GM19025 (cell line): ENCODE measurements around the gene ANTXR1.
"Not testable (repeated sequence)": the region's sequence is repeated elsewhere in the genome, so short reads cannot be mapped to it uniquely, and the experiment has no call there.

Source experiments
- ATAC-seq: cut with Tn5 transposase; IDR thresholded peaks from one replicate; pipeline ENCODE4 v1.9.1; 2021; ENCODE audit warnings: mild to moderate bottlenecking, low read depth, moderate library complexity; ENCODE audit not compliant: unreplicated experiment

ANTXR1 gene

DNA sequence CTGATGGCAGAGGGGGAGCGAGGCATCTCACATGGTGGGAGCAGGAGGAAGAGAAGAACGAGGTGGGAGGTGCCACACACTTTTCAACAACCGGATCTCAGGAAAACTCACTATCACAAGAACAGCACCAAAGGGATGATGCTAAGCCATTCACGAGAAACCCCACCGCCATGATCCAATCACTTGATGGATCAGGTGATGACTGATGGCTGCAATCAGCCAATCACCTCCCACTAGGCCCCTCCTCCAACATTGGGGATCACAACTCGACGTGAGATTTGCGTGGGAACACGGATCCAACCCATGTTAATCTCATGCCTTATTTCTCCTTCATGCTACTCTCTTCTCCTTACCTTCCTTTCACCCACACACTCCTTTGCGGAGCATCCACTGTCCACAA, 143.6 kb downstream of the ANTXR1 start:
- ATAC-seq = no peak

DNA sequence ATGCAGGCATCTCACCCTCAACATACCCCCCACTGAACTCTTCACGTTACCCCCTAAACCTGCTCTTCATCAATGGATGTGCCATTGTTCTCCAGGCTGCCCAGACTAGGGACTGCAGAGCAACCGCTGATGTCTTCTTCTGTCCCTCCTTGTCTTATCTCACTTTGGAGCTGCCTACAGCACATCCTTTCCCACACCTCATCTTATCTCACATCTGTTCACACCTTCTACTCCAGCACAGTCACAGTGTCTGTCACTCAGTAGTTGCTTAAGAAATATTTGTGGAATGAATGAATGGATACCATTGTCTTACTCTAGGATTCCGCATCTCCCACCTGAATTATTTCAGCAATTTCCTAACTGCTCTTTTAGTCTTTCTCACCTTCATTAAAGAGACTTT, 144.5 kb downstream of the ANTXR1 start:
- no peak for ATAC-seq

DNA sequence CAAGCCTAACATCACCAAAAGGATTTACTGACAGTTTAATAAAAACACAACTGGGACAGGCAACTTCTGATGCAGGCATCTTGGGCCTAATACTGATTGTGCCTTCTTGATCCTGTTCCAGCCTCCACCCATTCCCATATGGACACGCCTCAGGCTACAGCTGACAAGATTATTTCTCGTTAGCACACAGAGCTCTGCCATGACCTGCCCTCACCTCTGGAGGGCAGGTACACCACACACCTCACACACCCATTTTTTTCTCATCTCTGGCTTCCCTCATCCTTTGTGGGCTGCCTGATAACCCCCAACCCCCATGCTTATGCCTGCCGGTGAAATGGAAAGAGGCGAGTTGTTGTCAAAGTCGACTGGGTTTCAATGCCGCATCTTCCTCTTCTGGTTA, 147.0 kb downstream of the ANTXR1 start:
- no peak for ATAC-seq

DNA sequence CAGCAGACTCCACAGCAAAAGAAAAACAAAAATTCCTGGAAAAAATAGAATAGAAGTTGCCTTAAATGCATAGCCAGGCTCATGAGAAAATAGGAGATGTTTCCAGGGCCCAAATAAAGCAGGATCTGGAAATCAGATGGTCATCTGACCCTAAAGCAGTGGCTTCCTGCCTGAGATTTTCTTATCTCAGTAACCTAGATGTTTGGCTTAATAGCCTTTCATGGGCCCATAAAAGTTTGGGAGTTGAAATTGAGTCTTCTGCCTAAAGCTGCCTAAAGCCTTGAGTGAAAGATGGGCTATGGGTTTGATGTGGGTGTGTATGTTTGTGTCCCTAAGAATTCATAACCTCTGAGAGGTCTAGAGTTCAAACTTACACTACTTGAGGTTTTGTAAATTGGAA, 149.1 kb downstream of the ANTXR1 start:
- ATAC-seq = no peak

DNA sequence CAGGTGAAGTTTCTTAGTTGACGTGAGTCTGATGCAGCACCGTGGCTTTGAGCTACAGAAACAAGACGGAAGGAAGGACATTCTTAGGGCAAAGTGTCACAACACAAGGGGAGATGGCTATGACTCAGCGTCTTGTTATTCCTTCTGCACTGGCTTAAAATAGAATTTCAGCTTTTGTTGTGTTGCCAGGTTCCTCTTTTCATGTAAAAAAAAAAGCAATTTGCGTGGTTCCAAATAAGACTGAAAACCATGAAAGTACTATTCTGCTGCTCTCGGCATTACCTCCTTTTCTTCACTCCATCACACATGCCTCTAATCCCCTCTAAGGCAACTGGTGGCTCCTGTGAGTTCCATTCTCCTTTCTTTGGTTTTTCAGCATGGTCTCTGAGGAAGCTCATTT, 150.1 kb downstream of the ANTXR1 start:
- ATAC-seq = no peak

DNA sequence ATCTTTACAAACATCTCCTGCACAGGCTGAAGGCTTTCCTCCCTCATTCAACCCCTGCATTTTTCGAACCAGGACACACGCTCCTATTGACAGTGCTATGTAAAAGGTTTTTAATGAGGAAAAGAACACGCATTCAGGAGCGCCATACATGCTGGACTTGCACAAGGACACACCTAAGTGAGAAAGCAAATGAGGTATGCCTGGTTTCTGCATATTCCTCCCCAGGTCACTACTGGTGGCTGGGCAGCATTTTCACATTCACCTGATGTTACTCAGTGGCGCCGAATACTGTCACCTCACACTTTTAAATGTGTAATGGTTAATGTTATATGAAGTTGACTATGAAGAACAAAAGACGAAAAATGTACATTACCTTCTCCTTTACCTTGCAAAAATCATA, 150.6 kb downstream of the ANTXR1 start:
- ATAC-seq = no peak

DNA sequence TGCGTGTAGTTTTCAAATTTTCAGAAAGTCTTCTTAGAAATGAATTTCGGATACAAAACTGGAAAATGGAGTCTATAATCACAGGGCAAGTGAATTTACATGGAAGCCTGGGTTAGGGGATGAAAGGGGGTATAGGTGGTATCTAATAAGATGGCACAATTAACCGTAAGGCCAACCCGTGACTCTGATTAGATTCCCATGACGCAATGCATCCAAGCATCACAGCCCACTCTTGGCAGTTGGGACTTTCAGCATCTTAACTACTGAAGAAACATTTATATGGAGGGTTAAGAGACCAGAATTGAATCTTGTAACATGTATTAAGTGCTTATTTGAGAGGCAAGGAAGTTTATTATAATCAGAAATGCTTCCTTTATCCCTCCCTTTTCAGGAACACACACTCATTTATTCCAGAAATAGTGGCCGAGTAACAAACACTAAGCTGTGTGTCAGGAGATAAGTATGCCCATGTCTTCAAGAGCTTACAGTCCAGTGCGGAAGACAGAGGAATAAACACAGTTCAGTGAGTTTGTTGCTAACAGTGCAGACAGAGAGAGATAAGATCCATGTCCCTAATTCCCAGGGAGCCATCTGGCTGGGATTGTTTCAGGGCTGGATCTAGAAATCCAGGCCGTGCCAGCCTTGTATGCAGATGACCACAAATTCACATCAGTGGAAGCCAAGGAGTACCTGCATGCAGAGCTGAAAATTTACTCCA, 151.2 kb downstream of the ANTXR1 start:
- ATAC-seq = no peak

DNA sequence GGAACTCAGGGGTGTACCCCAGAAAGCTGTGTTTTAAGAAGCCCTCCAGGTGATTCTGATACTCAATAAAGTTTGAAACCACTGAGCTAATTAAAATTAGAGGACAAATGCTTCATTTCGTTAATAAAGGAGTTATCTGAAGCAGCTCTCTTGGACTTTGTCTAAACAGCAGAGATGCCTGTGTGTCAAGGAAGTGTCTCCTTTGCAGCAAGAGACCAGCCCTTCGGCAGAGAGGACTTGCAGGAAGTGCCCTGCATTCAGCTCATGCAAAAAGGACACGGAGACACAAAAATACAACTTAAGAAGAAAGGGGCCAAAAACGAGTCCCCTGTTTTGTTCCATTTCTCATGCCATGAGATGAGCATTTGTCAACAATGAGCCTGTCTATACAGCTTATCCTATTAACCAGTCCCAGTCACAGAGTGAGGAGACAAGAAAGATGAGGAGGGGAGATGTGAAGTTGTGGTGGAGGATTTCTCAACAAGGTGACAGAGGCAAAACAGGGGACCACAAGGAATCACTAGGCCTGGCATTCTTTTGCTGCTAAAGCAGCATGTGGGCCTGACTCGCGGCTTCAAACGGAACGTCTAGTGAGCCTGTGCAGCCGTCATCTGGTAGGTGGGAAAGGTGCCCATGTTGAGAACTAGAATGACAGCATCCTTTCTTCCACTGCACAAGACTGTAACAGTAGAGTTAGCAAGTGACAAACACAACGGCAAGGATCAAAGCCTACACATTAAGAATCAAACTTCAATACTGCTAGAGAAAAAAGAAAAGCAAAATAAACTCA, 152.3 kb downstream of the ANTXR1 start:
- ATAC-seq = no peak

DNA sequence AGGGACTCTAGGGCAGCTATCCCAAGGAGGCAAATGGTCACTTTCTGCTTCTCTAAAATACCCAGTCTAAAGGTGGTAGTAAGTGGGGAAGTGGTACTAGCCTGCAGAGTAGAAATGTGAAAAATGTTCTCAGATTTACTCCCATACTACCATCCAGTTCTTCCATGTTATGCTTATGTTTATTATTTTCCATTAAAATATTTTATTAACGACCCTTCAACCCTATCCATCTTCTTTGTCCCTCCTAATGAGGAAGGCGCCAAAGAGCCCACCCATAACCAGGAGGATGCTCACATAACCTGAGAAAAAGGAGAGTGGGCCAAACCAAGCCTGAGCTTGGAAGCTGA, 153.5 kb downstream of the ANTXR1 start:
- no peak for ATAC-seq

DNA sequence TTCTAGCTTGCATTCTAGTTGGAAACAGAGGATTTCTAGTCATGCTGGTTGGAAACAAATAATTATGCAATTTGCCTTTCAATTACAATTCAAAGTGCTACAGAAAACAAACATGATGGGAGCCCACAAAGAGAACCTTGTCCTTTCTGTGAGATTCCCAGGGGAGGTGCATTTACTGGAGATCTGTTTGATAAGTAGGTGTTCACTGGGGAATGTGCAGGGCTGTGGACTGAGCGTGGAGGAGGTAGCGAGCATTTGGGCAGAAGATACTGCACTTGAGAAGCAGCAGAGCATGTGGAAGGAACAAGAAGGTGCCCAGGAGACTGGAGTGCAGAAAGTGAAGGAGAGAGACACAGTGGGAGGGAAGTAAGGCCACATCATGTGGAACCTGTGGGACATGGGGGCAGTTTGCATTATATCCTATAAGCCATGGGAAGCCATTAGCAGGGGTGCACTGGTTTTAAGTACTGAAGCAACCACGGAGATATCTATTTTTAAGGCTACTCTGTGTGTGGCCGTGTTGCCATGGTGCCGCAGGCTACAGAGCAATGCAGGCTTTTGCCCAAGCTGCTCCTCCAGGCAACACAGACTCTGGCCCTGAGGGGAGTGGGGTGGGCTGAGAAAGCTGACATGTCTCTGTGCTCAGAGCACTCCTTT, 154.0 kb downstream of the ANTXR1 start:
- ATAC-seq = no peak

DNA sequence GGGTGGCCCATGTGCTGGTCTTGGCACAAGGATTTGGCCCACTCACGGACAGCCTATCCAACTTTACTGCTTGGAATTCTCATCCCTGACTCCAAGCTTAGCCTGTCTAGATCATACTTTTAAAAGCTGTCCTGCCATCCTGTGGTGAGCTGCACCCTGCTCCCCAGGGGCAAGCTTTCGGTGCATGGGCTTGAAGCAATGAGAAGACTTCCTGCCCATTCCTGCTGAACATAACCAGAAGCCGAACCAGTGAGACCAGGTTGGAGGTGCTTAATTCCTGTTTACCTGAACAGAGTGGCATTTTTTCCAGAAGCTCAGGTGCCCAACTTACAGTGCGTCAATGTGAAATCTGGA, 154.5 kb downstream of the ANTXR1 start:
- no peak for ATAC-seq

DNA sequence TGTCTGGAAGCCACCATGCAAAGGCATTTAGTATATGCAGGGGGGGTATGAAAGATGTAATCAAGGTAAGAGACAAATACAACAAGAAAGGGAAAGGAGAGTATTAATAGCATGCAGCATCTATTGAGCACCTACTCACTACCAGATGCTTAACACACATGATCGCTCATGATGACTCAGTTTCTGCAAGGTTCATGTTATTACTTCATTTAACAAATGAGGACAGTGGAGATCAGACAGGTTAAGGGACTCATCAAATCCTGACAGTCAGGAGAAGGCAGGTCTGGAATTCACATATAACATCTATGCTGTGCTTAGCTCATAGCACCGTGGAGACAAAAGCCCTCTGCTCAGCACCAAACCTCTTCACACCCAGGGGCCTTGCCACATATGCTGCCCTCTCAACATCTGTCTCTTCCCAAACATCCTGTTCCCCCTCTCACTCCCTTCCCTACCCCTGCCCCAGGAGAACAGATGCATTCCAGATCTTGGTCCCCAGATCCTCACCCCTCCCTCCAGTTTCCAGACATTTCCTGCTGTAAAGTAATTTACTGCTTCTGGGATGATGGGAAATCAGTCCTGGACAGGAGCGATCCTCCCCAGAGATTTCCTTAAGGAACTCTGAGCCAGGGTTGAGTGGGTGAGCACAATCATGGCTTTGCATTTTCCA, 155.3 kb downstream of the ANTXR1 start:
- ATAC-seq = no peak

DNA sequence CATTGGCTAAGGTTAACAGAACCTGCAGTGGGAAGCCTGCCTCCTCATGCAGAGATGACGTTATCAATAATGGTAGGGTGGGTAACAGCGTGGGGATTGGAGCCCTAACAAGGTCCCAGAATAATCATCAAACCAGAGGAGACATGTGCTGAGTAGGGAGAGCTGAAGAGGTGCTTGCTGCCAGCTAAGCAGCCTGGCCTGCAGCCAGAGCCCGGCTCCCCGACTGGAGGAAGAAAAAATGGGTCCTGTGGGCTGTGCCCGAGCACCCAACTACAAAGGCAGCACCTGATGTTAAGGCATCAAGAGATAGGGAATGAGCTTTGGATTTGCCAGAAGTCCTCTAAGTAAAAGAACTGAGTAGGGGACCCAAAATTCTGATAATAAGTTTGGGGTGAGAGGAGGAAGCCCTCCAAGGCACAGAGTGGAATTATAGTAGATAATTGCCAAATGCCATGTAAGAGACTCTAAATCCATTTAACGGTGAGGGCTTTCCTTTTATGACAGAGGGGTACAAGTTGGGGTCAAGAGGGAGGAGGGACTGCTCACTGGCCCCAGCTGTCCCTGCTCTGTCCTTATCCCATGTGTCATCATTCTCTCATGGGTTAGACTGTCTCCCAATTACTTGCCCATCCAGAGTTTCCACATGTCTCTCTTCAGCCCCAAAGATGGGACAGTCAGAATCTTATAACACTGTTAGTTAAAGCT, 156.1 kb downstream of the ANTXR1 start:
- no peak for ATAC-seq

DNA sequence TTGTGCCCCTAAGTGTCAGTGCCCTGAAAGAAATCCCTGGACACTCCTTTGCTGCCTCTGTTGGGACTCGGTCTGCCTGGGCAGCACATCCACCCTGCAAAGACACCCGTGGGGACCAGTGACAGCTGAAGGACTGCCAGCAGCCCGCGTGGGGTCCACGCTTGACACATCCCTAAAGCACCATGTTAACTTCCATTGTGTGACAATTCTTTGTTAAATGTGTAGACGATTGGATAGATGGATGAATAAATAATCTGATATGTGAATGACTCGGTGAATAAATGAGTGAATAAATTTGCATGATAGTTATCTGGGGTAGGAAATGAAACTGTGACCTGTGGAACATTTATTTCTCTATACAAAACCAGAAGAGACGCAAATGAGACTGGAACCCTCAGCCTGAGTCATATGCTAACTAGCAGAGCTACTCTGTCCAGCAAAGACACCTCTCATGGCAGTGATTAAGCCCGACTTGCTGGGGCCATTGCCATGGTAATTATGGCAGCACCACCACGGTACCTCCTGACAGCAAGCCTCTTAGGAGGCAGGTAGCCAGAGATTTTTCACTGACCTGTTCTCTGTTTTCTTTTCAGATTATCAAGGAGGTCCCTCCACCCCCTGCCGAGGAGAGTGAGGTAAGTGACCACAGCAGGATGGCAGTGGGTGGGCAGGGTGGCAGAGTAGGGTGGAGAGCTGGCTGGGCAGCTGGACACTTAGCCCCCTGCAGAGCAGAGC, 156.8 kb downstream of the ANTXR1 start:
- no peak for ATAC-seq

DNA sequence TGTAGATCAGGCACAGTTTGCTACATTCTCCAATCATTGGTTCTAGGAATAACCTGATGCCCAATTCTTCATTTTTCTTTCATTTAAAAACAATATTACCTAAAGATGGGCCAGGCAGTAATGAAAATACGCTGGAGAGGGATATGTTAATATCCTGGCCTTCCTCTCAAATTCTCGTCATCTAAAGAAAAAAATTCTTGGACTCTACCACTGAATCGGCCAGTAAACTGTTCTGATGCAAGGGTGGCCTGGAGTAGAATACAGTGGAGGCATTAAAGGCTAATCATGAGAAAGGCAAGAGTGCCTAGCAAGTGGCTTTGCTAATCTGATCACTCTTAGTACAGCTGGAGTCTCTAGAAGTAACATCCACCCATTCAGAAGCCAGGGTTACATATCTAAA, 157.7 kb downstream of the ANTXR1 start:
- ATAC-seq = no peak

DNA sequence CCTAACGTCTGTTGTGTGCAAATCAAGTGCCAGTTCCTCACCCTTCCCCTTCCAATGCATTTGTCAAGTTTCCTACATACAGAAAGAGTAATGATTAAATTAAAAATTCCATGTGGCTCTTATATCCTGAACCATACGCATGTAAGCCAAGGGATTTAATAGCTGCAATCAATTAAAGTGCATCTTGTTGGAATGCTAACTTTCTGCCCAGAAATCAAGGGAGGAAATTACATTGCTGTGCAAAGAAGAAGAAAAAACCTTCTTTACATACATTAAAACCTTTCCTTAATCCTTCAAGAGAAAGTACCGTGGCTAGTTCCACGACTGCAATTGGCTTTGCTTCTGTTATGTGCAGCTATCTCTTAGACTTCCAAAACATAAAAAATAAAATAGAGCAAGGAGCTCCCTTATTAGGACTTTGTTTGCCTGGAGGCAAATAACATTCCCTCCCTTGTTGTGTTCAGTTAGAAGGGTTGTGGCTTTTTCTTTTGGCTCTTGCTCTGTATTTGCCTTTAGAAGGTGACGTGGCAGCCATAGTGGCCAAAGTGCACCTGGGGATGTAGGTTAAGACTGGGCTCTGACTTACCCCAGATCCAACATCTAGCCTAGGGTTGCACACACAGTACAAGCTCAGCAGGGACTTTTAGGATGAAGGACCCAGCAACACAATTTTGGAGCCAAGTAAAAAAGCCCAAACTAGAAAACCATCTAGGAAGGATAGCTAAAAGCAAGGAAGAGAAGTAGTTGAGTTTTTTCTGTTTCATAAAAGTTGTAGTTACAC, 158.3 kb downstream of the ANTXR1 start:
- no peak for ATAC-seq

DNA sequence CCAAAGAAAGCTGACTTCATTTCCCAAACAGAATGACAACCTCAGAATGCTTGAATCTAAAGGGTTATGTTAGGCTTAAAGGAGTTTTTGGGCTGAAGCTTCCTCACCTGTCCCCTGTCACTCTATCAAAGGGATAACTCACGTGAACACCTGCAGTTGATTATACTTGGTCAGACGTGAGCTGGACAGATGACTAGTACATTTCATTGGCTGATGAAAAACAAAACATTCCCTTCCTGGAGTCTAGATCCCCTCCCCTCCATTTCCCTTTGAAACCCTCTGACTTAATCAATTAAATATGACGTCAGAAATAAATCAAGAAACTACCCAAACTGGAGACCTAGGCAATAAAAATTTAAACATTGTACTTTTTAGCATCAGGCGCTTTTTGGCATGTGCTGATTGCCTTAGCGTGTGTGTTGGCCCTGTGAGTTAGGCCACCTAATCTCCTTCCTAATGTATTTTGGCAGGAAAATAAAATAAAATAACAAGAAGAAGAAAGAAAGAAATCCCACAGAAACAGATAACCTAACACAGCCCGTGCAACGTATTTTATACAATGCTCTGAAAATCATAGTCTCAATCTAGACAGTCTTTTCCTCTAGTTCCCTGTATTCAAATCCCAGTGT, 159.0 kb downstream of the ANTXR1 start:
- no peak for ATAC-seq

DNA sequence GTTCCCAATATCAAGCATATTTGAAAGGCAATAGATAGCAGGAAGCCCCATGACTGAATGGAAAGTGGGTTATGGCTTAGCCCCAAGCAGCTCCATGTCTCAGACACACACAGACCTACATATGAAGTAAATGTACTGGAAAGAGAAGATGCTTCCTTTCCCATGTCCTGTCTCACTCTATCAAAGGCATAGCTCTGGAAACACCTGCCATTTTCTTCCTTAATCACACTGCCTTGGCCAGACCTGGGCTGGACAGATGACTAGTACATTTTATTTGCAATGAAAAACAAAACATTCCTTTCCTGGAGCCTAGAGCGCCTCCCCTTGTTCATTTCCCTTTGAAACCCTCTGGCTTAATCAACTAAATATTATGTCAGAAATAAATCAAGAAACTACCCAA, 160.7 kb downstream of the ANTXR1 start:
- ATAC-seq = no peak

DNA sequence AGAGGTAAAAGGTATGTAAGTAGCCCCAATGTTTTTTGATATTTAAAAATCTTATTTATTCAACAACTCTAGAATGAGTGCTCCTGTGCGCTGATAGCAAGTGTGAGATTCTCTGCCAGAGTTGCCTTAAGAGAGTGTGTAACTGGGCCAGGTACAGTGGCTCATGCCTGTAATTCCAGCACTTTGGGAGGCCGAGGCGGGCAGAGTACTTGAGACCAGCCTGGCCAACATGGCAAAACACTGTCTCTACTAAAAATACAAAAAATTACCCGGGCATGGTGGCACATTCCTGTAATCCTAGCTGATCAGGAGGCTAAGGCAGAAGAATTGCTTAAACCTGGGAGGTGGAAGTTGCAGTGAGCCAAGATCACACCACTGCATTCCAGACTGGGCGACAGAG, 161.2 kb downstream of the ANTXR1 start:
- not testable (repeated sequence) for ATAC-seq
